Smooth muscle cell (in vitro differentiated cells): ENCODE results near the gene TMPRSS11F. TPM values are rescaled to one million over a fixed set of nuclear protein-coding genes. Genes with fewer than 3 reads are reported as not detected.
A peak's percentile ranks its signal among the peaks of the same experiment; 100 is the strongest.
"Not testable (repeated sequence)": the region's sequence is repeated elsewhere in the genome, so short reads cannot be mapped to it uniquely, and the experiment has no call there.

Experiments used
- DNase-seq: peaks from one replicate; lab custom pipeline; 2025; ENCODE audit not compliant: unreplicated experiment; lab: John Stamatoyannopoulos, UW
- H2AFZ ChIP-seq: fragments of 200-600 bp; sonication (generic); 2 replicates; pipeline ENCODE4 v1.6.0; 2016; ENCODE audit warnings: antibody characterized with exemption, low read depth, mild to moderate bottlenecking
- H3F3A ChIP-seq: fragments of 200-600 bp; sonication (generic); 2 replicates; pipeline ENCODE4 v1.6.0; 2017; ENCODE audit warnings: antibody characterized with exemption, low read depth
- H3K27ac ChIP-seq: fragments of 200-600 bp; sonication (generic); 2 replicates; pipeline ENCODE4 v1.5.1; 2016; ENCODE audit warnings: low read depth, mild to moderate bottlenecking
- H3K27me3 ChIP-seq: fragments of 200-600 bp; sonication (generic); 2 replicates; pipeline ENCODE4 v1.6.1; 2016; ENCODE audit warnings: low read depth, mild to moderate bottlenecking
- H3K36me3 ChIP-seq: fragments of 200-600 bp; sonication (generic); 2 replicates; pipeline ENCODE4 v1.5.1; 2016; ENCODE audit warnings: low read depth
- H3K4me1 ChIP-seq: fragments of 200-600 bp; sonication (generic); 2 replicates; pipeline ENCODE4 v1.5.1; 2016; ENCODE audit warnings: low read depth
- H3K4me2 ChIP-seq: fragments of 200-600 bp; sonication (generic); 2 replicates; pipeline ENCODE4 v1.6.0; 2016; ENCODE audit warnings: mild to moderate bottlenecking
- H3K4me3 ChIP-seq: fragments of 200-600 bp; sonication (generic); 2 replicates; pipeline ENCODE4 v1.5.1; 2016; ENCODE audit warnings: mild to moderate bottlenecking
- H3K79me2 ChIP-seq: fragments of 200-600 bp; sonication (generic); 2 replicates; pipeline ENCODE4 v1.6.0; 2016; ENCODE audit warnings: low read depth, mild to moderate bottlenecking
- H3K9ac ChIP-seq: fragments of 200-600 bp; sonication (generic); 2 replicates; pipeline ENCODE4 v1.6.0; 2016; ENCODE audit warnings: low read depth
- H3K9me3 ChIP-seq: fragments of 200-600 bp; sonication (generic); replicated peaks from 2 replicates; pipeline ENCODE4 v1.5.1; 2016; ENCODE audit warnings: low read depth
- H4K20me1 ChIP-seq: fragments of 200-600 bp; sonication (generic); 2 replicates; pipeline ENCODE4 v1.6.0; 2016; ENCODE audit warnings: low read depth
- WGBS: methylation state at CpG from one replicate; pipeline ENCODE4 v1.1.7; 2016; ENCODE audit warnings: low lambda C conversion rate; 5-methylcytosine and 5-hydroxymethylcytosine counted together
- polyA plus RNA-seq: library from polyadenylated mRNA; unstranded; fragments of >200 nt; fragmentation: Nextera tagmentation; extraction: Ambion mirVana; gene quantifications from 2 replicates; pipeline ENCODE4 v1.2.1, GENCODE V29; 2016
- total RNA-seq: library from RNA; depleted of rRNA; stranded (reverse); fragments of >200 nt; gene quantifications from 2 replicates; pipeline ENCODE4 v1.2.3, GENCODE V29; 2014
- TF ChIP-seq, protein P1 (sequence below): fragments of 200-600 bp; sonication (generic); IDR thresholded peaks from 2 replicates; pipeline ENCODE4 v1.5.1; 2017; ENCODE audit warnings: borderline replicate concordance, mild to moderate bottlenecking, antibody characterized with exemption; ENCODE audit not compliant: insufficient read depth, poor library complexity, severe bottlenecking

Gene TMPRSS11F
- 0.40 and 1.0 TPM in 2 replicates for total RNA-seq
- 0.46 TPM in 1 of 2 replicates, not detected in the other for polyA plus RNA-seq

DNA sequence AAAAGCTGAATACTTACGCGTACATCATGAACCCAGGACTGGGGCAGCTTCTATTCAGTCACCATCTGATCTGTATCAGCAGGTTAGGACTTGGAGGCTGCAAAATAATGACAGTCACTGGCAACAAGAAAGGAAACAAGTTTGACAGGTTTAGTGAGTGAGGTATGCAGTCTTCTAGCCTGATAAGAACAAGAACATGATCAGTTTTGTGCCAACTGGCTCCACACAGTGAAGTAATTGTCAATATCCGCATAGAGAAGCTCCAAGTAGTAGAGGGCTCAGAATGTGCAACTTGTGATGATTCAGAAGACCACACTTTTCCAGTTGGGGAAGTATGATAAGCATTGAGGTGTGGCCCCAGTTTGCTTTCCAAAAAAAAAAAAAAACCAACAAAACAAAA, at the start of gene TMPRSS11F:
TMPRSS11F (minus strand) TSS at position 77 of the 400 bp plus-strand sequence; CDS start at position 28, 49 bp downstream.
- H3K79me2 ChIP-seq = no peaks in the 10 kb centered on the region
- no peak within 1 kb of the TSS for H3K4me3 ChIP-seq
- H3K27ac ChIP-seq = peak within 1 kb of the TSS; percentile 50
- DNase-seq = no peak
- no peak within 1 kb of the TSS for H3K4me2 ChIP-seq
- H3K4me1 ChIP-seq = no peaks in the 10 kb centered on the region
- TF ChIP-seq, protein P1, sequence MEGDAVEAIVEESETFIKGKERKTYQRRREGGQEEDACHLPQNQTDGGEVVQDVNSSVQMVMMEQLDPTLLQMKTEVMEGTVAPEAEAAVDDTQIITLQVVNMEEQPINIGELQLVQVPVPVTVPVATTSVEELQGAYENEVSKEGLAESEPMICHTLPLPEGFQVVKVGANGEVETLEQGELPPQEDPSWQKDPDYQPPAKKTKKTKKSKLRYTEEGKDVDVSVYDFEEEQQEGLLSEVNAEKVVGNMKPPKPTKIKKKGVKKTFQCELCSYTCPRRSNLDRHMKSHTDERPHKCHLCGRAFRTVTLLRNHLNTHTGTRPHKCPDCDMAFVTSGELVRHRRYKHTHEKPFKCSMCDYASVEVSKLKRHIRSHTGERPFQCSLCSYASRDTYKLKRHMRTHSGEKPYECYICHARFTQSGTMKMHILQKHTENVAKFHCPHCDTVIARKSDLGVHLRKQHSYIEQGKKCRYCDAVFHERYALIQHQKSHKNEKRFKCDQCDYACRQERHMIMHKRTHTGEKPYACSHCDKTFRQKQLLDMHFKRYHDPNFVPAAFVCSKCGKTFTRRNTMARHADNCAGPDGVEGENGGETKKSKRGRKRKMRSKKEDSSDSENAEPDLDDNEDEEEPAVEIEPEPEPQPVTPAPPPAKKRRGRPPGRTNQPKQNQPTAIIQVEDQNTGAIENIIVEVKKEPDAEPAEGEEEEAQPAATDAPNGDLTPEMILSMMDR = no peak
- H4K20me1 ChIP-seq = no peaks in the 10 kb centered on the region
- H3F3A ChIP-seq = no peaks in the 10 kb centered on the region
- H2AFZ ChIP-seq = no peak within 1 kb of the TSS
- 64% methylated on average over 3 of the region's 3 CpGs for whole genome bisulfite sequencing
- H3K9me3 ChIP-seq = no peaks in the 10 kb centered on the region
- H3K27me3 ChIP-seq = no peaks in the 10 kb centered on the region
- no peak within 1 kb of the TSS for H3K9ac ChIP-seq
- no peaks in the 10 kb centered on the region for H3K36me3 ChIP-seq

DNA sequence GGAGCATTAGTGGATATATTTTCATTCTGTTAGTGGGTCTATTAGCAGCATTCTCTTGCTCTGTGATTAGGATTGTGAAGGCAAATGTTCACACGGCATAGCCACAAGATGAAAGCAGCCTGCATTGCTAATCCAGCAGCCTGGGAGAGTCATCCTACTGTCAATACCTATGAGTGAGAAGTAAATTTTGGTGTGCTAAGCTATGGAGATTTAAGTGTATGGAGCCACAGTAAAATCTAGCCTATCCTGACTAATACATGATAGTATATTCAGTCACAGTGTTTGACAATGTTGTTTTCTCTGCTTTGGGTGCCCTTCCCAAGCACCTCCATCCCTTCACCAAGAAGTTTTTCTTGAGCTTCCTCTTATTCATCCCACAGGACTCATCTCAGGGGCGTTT, 47.2 kb upstream of the TMPRSS11F start:
- Histone ChIP-seq H4K20me1 (no peaks in the 10 kb centered on the region), H3K4me2 (peak overlapping the region; percentile 10), H3K27me3 (no peaks in the 10 kb centered on the region), H3K4me1 (no peaks in the 10 kb centered on the region), H2AFZ (peak overlapping the region; percentile 60), H3F3A (peaks cover 5% of the 10 kb centered on the region), H3K36me3 (no peaks in the 10 kb centered on the region), H3K9me3 (no peaks in the 10 kb centered on the region), H3K27ac (peak overlapping the region; percentile 36), H3K79me2 (no peaks in the 10 kb centered on the region), H3K4me3 (no peak overlapping the region), H3K9ac (no peak overlapping the region)
- TF ChIP-seq, protein P1 = no peak
- DNase-seq = no peak
- 35% methylated on average over 2 of the region's 2 CpGs for WGBS

DNA sequence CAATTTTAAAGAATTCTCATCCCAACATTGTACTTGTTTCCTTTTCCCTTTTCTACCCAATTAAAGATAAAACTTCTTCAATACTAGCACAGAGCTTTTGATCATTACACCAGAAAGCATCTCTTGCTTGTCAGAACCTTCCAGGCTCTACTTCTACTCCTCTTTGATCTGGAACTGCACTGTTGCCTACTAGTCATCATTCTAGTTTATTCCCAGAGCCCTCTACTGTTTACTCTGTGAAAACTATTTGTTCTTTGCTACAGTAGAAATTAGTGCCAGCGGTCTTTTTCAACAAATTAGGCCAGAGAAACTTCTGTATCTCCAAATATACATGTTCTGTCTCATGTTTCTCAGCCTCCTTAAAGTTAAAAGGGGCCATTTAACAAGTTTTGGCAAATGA, 46.8 kb upstream of the TMPRSS11F start:
- no peaks in the 10 kb centered on the region for H4K20me1 ChIP-seq
- 31% methylated on average over 1 of the region's 1 CpG for WGBS
- peak overlapping the region; percentile 60 for H2AFZ ChIP-seq
- DNase-seq = no peak
- no peaks in the 10 kb centered on the region for H3K4me1 ChIP-seq
- peaks cover 5% of the 10 kb centered on the region for H3F3A ChIP-seq
- no peak overlapping the region for H3K4me3 ChIP-seq
- H3K27ac ChIP-seq = peak overlapping the region; percentile 36
- H3K36me3 ChIP-seq = no peaks in the 10 kb centered on the region
- no peaks in the 10 kb centered on the region for H3K9me3 ChIP-seq
- peak overlapping the region; percentile 10 for H3K4me2 ChIP-seq
- H3K27me3 ChIP-seq = no peaks in the 10 kb centered on the region
- TF ChIP-seq, protein P1 = peak; percentile 5
- no peaks in the 10 kb centered on the region for H3K79me2 ChIP-seq
- no peak overlapping the region for H3K9ac ChIP-seq

DNA sequence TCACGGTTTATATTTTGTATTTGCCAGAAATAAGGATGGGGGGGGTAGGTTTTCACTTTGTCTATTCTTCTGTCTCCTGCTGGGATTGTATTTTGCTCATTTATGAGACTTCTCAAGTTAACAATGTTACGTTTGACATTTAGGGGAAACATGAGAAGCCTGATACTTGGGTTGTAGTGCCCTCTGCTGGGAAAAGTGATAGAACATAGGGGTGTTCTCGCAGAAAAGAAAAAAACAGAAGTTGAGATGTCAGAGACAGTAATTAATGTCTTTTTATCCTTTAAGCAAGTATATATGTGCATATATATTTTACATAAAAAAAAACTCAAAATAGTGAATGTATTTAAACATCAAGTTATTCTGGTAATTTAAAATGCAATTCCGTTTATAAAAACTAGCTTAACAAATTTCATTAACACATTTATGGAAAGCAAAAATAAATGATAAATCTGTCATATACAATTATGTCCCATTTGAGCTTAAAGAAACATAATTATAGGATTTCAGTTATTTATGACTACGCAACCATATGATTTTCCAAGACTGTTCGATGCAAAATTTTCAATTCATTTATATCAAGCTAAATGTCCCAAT, 46.0 kb upstream of the TMPRSS11F start:
- no peak for DNase-seq
- H3K79me2 ChIP-seq = no peaks in the 10 kb centered on the region
- 34% methylated on average over 6 of the region's 6 CpGs for WGBS
- H3K27ac ChIP-seq = no peak overlapping the region
- H3K27me3 ChIP-seq = no peaks in the 10 kb centered on the region
- H2AFZ ChIP-seq = no peak overlapping the region
- no peak overlapping the region for H3K4me2 ChIP-seq
- H4K20me1 ChIP-seq = no peaks in the 10 kb centered on the region
- TF ChIP-seq, protein P1 = peak; percentile 79
- H3K4me1 ChIP-seq = no peaks in the 10 kb centered on the region
- no peaks in the 10 kb centered on the region for H3K9me3 ChIP-seq
- no peak overlapping the region for H3K9ac ChIP-seq
- H3K4me3 ChIP-seq = no peak overlapping the region
- peaks cover 5% of the 10 kb centered on the region for H3F3A ChIP-seq
- no peaks in the 10 kb centered on the region for H3K36me3 ChIP-seq

DNA sequence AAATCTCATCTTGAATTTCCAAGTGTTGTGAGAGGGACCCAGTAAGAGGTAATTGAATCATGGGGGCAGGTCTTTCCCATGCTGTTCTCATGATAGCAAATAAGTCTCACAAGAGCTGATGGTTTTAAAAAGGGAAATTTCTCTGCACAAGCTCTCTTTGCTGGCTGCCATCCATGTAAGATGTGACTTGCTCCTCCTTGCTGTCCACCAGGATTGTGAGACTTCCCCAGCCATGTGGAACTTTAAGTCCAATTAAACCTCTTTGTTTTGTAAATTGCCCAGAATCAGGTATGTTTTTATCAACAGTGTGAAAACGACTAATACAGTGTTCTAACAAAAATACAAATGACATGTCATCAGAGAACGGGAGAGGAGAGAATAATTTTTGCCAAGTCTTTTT, 44.7 kb upstream of the TMPRSS11F start:
- not testable (repeated sequence) for H2AFZ ChIP-seq, H3K4me3 ChIP-seq, H4K20me1 ChIP-seq, H3K27ac ChIP-seq, H3K36me3 ChIP-seq, H3K4me2 ChIP-seq, H3K79me2 ChIP-seq, H3K9me3 ChIP-seq, H3K27me3 ChIP-seq, H3K4me1 ChIP-seq, DNase-seq, H3K9ac ChIP-seq, H3F3A ChIP-seq
- 82% methylated on average over 2 of the region's 2 CpGs for WGBS
